Activated CD4-positive, alpha-beta T cell treated with anti-CD3 and anti-CD28 coated beads, Interleukin-2, amount 10 ng/mL, durations not matched to agents 7 days and 5 days (primary cell): ENCODE measurements around the gene EDAR. TPM values are rescaled to one million over a fixed set of nuclear protein-coding genes. Genes with fewer than 3 reads are reported as not detected.

Source experiments
- CTCF ChIA-PET: fragments of 350-600 bp; sonication (Branson Sonifier 250); formaldehyde crosslinking; loops from one replicate; lab custom pipeline; 2021; ENCODE audit warnings: antibody characterized with exemption; lab: Charles Lee
- POLR2A ChIA-PET: fragments of 350-600 bp; sonication (Branson Sonifier 250); formaldehyde crosslinking; loops from one replicate; lab custom pipeline; 2021; ENCODE audit warnings: antibody characterized with exemption; lab: Charles Lee
- DNase-seq: peaks from one replicate; pipeline ENCODE4 v3.0.0-alpha.2; 2020
- H3K27ac Mint-ChIP-seq: one replicate; pipeline ENCODE4 v1.8.0; 2021; ENCODE audit warnings: mild to moderate bottlenecking, moderate library complexity, mixed read lengths
- H3K27me3 Mint-ChIP-seq: one replicate; pipeline ENCODE4 v1.8.0; 2021; ENCODE audit warnings: mixed read lengths
- H3K36me3 Mint-ChIP-seq: one replicate; pipeline ENCODE4 v1.8.0; 2021; ENCODE audit warnings: low read depth, mixed read lengths
- H3K4me1 Mint-ChIP-seq: one replicate; pipeline ENCODE4 v1.8.0; 2021; ENCODE audit warnings: mixed read lengths
- H3K4me3 Mint-ChIP-seq: one replicate; pipeline ENCODE4 v1.8.0; 2021; ENCODE audit warnings: mild to moderate bottlenecking, moderate library complexity, mixed read lengths
- H3K9me3 Mint-ChIP-seq: one replicate; pipeline ENCODE4 v1.8.0; 2021; ENCODE audit warnings: mixed read lengths
- total RNA-seq, 2 experiments: library from RNA; stranded (reverse); gene quantifications; one replicate each; pipeline ENCODE4 v1.2.3, GENCODE V29; 2021

Gene EDAR
- total RNA-seq, 2 experiments from 2014 or later, result 0.87 TPM

GRCh38 chr2:108854484-108854883 is 134.5 kb downstream of the EDAR start:
- POLR2A ChIA-PET, result no interaction called here
- H3K4me1 Mint-ChIP-seq, result peaks cover 2% of the 10 kb centered on the region
- no peak overlapping the region for H3K4me3 Mint-ChIP-seq
- peaks cover 22% of the 10 kb centered on the region for H3K36me3 Mint-ChIP-seq
- no peak for DNase-seq
- peaks cover 2% of the 10 kb centered on the region for H3K9me3 Mint-ChIP-seq
- CTCF ChIA-PET, result interaction anchor here (0.8 to 1.3 kb wide), 2 partner anchors 13 to 656 kb away, joined by 3 read pairs; no protein-coding TSS in a partner anchor
- no peaks in the 10 kb centered on the region for H3K27me3 Mint-ChIP-seq
- no peak overlapping the region for H3K27ac Mint-ChIP-seq

GRCh38 chr2:108853421-108853820 is 135.6 kb downstream of the EDAR start:
- Mint-ChIP-seq H3K4me3 (no peak overlapping the region), H3K9me3 (peaks cover 2% of the 10 kb centered on the region), H3K27me3 (no peaks in the 10 kb centered on the region), H3K4me1 (peaks cover 2% of the 10 kb centered on the region), H3K36me3 (peaks cover 18% of the 10 kb centered on the region), H3K27ac (no peak overlapping the region)
- no peak for DNase-seq
- ChIA-PET CTCF (interaction anchor here (0.6 to 1.3 kb wide), 2 partner anchors 258 to 657 kb away, joined by 3 read pairs; no protein-coding TSS in a partner anchor), POLR2A (no interaction called here)

GRCh38 chr2:108852375-108852774 is 136.6 kb downstream of the EDAR start:
- Mint-ChIP-seq H3K36me3 (peaks cover 15% of the 10 kb centered on the region), H3K9me3 (peaks cover 2% of the 10 kb centered on the region), H3K4me1 (peaks cover 2% of the 10 kb centered on the region), H3K4me3 (no peak overlapping the region), H3K27me3 (no peaks in the 10 kb centered on the region), H3K27ac (no peak overlapping the region)
- no peak for DNase-seq
- CTCF ChIA-PET, result no interaction called here
- POLR2A ChIA-PET, result no interaction called here

GRCh38 chr2:108847000-108847399 is 142.0 kb downstream of the EDAR start:
- CTCF ChIA-PET, result no interaction called here
- no peaks in the 10 kb centered on the region for H3K4me1 Mint-ChIP-seq

GRCh38 chr2:108845923-108846322 is 143.1 kb downstream of the EDAR start:
- Mint-ChIP-seq H3K27ac (no peak overlapping the region), H3K36me3 (peaks cover 14% of the 10 kb centered on the region), H3K9me3 (peaks cover 4% of the 10 kb centered on the region), H3K27me3 (no peaks in the 10 kb centered on the region), H3K4me1 (no peaks in the 10 kb centered on the region), H3K4me3 (no peak overlapping the region)
- DNase-seq, result no peak
- CTCF ChIA-PET, result no interaction called here
- POLR2A ChIA-PET, result no interaction called here

More at GRCh38 chr2:108847000-108847399, 142.0 kb downstream of the EDAR start:
- Mint-ChIP-seq H3K9me3 (no peaks in the 10 kb centered on the region), H3K27ac (no peak overlapping the region), H3K36me3 (peaks cover 11% of the 10 kb centered on the region), H3K27me3 (no peaks in the 10 kb centered on the region), H3K4me3 (no peak overlapping the region)
- POLR2A ChIA-PET, result no interaction called here
- DNase-seq, result no peak

Other genes with a start within 250 kb of the EDAR start
- 10 to 100 TPM; 12.1 to 12.8 TPM for gene CCDC138, start 202.4 kb downstream of the EDAR start, total RNA-seq
- under 1 TPM; 0.08 to 0.17 TPM for gene SH3RF3, start 140.0 kb upstream of the EDAR start, total RNA-seq